MM.1S (cell line): ENCODE results near the gene PPP2R1B.

Source experiments
- DNase-seq: peaks from one replicate; pipeline ENCODE4 v3.0.0-alpha.2; 2015
- H2AFZ ChIP-seq: fragments of 300-600 bp; sonication (generic); 2 replicates; pipeline ENCODE4 v1.6.0; 2016; ENCODE audit warnings: antibody characterized with exemption, low read length
- H3F3A ChIP-seq: fragments of 300-600 bp; sonication (generic); 2 replicates; pipeline ENCODE4 v1.6.1; 2016; ENCODE audit warnings: mild to moderate bottlenecking, antibody characterized with exemption, low read length, moderate library complexity, mixed read lengths; ENCODE audit not compliant: insufficient read depth
- H3K27ac ChIP-seq: fragments of 300-600 bp; sonication (generic); 2 replicates; pipeline ENCODE4 v1.5.1; 2016; ENCODE audit warnings: mild to moderate bottlenecking, low read length
- H3K27me3 ChIP-seq: fragments of 300-600 bp; sonication (generic); replicated peaks from 2 replicates; pipeline ENCODE4 v1.6.0; 2016; ENCODE audit warnings: low read length; ENCODE audit not compliant: insufficient read depth
- H3K36me3 ChIP-seq: fragments of 300-600 bp; sonication (generic); replicated peaks from 2 replicates; pipeline ENCODE4 v1.6.1; 2016; ENCODE audit warnings: mild to moderate bottlenecking, low read length, mixed read lengths; ENCODE audit not compliant: insufficient read depth
- H3K4me1 ChIP-seq: fragments of 300-600 bp; sonication (generic); 2 replicates; pipeline ENCODE4 v1.6.1; 2016; ENCODE audit warnings: low read length, mixed read lengths
- H3K4me2 ChIP-seq: fragments of 300-600 bp; sonication (generic); 2 replicates; pipeline ENCODE4 v1.6.0; 2016; ENCODE audit warnings: low read depth, low read length
- H3K4me3 ChIP-seq: fragments of 300-600 bp; sonication (generic); 2 replicates; pipeline ENCODE4 v1.5.1; 2016; ENCODE audit warnings: low read length, mixed read lengths
- H3K79me2 ChIP-seq: fragments of 300-600 bp; sonication (generic); 2 replicates; pipeline ENCODE4 v1.6.1; 2016; ENCODE audit warnings: mixed run types, low read length, mixed read lengths
- H3K9ac ChIP-seq: fragments of 300-600 bp; sonication (generic); 2 replicates; pipeline ENCODE4 v1.6.1; 2016; ENCODE audit warnings: low read length, mixed read lengths
- H3K9me2 ChIP-seq: fragments of 300-600 bp; sonication (generic); replicated peaks from 2 replicates; pipeline ENCODE4 v1.6.1; 2016; ENCODE audit warnings: mild to moderate bottlenecking, low read length, mixed read lengths; ENCODE audit not compliant: insufficient read depth
- H3K9me3 ChIP-seq: fragments of 300-600 bp; sonication (generic); replicated peaks from 2 replicates; pipeline ENCODE4 v1.6.1; 2016; ENCODE audit warnings: mild to moderate bottlenecking, low read length, mixed read lengths; ENCODE audit not compliant: insufficient read depth
- H4K20me1 ChIP-seq: fragments of 300-600 bp; sonication (generic); 2 replicates; pipeline ENCODE4 v1.6.1; 2016; ENCODE audit warnings: mild to moderate bottlenecking, low read length, moderate library complexity, mixed read lengths; ENCODE audit not compliant: insufficient read depth
- EZH2 ChIP-seq: fragments of 300-600 bp; sonication (generic); optimal IDR thresholded peaks from 2 replicates; pipeline ENCODE3; 2017; ENCODE audit warnings: low read depth, mild to moderate bottlenecking, antibody characterized with exemption, low read length, mixed read lengths
- EZH2phosphoT487 ChIP-seq: fragments of 300-600 bp; sonication (generic); IDR thresholded peaks from 2 replicates; pipeline ENCODE4 v1.6.1; 2018; ENCODE audit warnings: antibody characterized with exemption, low read length
- TF ChIP-seq, protein P1 (sequence below): fragments of 300-600 bp; sonication (generic); IDR thresholded peaks from 2 replicates; pipeline ENCODE4 v1.5.1; 2016; ENCODE audit warnings: antibody characterized with exemption, low read length, mixed read lengths

The PPP2R1B gene

GRCh38 chr11:111691741-111692140, 74.4 kb downstream of the PPP2R1B start:
- H3K4me3 ChIP-seq: no peak overlapping the region
- no peaks in the 10 kb centered on the region for H3K27me3 ChIP-seq
- H3K27ac ChIP-seq: no peak overlapping the region
- no peaks in the 10 kb centered on the region for H3K79me2 ChIP-seq
- no peaks in the 10 kb centered on the region for H3K9me3 ChIP-seq
- TF ChIP-seq EZH2phosphoT487 (no peak), EZH2 (no peak)
- TF ChIP-seq, protein P1, sequence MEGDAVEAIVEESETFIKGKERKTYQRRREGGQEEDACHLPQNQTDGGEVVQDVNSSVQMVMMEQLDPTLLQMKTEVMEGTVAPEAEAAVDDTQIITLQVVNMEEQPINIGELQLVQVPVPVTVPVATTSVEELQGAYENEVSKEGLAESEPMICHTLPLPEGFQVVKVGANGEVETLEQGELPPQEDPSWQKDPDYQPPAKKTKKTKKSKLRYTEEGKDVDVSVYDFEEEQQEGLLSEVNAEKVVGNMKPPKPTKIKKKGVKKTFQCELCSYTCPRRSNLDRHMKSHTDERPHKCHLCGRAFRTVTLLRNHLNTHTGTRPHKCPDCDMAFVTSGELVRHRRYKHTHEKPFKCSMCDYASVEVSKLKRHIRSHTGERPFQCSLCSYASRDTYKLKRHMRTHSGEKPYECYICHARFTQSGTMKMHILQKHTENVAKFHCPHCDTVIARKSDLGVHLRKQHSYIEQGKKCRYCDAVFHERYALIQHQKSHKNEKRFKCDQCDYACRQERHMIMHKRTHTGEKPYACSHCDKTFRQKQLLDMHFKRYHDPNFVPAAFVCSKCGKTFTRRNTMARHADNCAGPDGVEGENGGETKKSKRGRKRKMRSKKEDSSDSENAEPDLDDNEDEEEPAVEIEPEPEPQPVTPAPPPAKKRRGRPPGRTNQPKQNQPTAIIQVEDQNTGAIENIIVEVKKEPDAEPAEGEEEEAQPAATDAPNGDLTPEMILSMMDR: no peak
- no peak overlapping the region for H3K9ac ChIP-seq
- H3K9me2 ChIP-seq: no peaks in the 10 kb centered on the region
- no peaks in the 10 kb centered on the region for H3F3A ChIP-seq
- no peaks in the 10 kb centered on the region for H3K4me1 ChIP-seq
- H3K4me2 ChIP-seq: no peak overlapping the region
- H3K36me3 ChIP-seq: no peaks in the 10 kb centered on the region
- no peak overlapping the region for H2AFZ ChIP-seq
- DNase-seq: no peak
- H4K20me1 ChIP-seq: no peaks in the 10 kb centered on the region

GRCh38 chr11:111691176-111691575, 75.0 kb downstream of the PPP2R1B start:
- no peak overlapping the region for H3K4me2 ChIP-seq
- no peaks in the 10 kb centered on the region for H3K9me3 ChIP-seq
- H3K36me3 ChIP-seq: no peaks in the 10 kb centered on the region
- DNase-seq: no peak
- no peak overlapping the region for H3K4me3 ChIP-seq
- H3K27ac ChIP-seq: no peak overlapping the region
- TF ChIP-seq, protein P1: no peak
- TF ChIP-seq EZH2phosphoT487 (no peak), EZH2 (no peak)
- no peaks in the 10 kb centered on the region for H3K9me2 ChIP-seq
- no peaks in the 10 kb centered on the region for H3K4me1 ChIP-seq
- H3K79me2 ChIP-seq: no peaks in the 10 kb centered on the region
- H3F3A ChIP-seq: no peaks in the 10 kb centered on the region
- no peaks in the 10 kb centered on the region for H3K27me3 ChIP-seq
- H3K9ac ChIP-seq: no peak overlapping the region
- no peak overlapping the region for H2AFZ ChIP-seq
- no peaks in the 10 kb centered on the region for H4K20me1 ChIP-seq

DNA sequence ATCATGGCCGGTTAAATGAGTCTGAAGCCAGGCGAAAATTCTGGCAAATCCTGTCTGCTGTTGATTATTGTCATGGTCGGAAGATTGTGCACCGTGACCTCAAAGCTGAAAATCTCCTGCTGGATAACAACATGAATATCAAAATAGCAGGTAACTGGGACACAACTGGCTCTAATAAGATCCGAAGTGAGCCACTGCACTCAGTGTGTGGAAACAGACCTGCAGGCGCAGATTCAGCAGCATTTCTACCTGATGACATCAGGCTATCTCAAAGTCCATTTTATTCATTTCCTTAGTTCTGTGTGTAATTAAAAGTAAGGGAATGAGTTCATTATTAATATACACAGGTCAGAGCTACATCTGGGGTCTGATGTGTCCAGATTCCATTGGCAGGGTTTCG, 78.2 kb downstream of the PPP2R1B start:
- Histone ChIP-seq H3F3A (no peaks in the 10 kb centered on the region), H3K9me2 (no peaks in the 10 kb centered on the region), H3K4me3 (no peak overlapping the region), H3K79me2 (no peaks in the 10 kb centered on the region), H3K27ac (no peak overlapping the region), H2AFZ (no peak overlapping the region), H3K9ac (no peak overlapping the region), H3K9me3 (no peaks in the 10 kb centered on the region), H4K20me1 (no peaks in the 10 kb centered on the region), H3K4me1 (no peaks in the 10 kb centered on the region), H3K36me3 (no peaks in the 10 kb centered on the region), H3K27me3 (no peaks in the 10 kb centered on the region), H3K4me2 (no peak overlapping the region)
- TF ChIP-seq, protein P1: no peak
- no peak for TF ChIP-seq EZH2phosphoT487
- TF ChIP-seq EZH2: no peak
- no peak for DNase-seq

GRCh38 chr11:111684251-111684650, 81.9 kb downstream of the PPP2R1B start:
- no peak for DNase-seq
- Histone ChIP-seq H3F3A (no peaks in the 10 kb centered on the region), H3K79me2 (no peaks in the 10 kb centered on the region), H3K27ac (no peak overlapping the region), H3K9me3 (no peaks in the 10 kb centered on the region), H4K20me1 (no peaks in the 10 kb centered on the region), H3K9ac (no peak overlapping the region), H3K36me3 (no peaks in the 10 kb centered on the region), H3K4me1 (no peaks in the 10 kb centered on the region), H3K4me2 (no peak overlapping the region), H3K9me2 (no peaks in the 10 kb centered on the region), H3K4me3 (no peak overlapping the region), H2AFZ (no peak overlapping the region), H3K27me3 (no peaks in the 10 kb centered on the region)
- TF ChIP-seq EZH2phosphoT487: no peak
- TF ChIP-seq EZH2: no peak
- TF ChIP-seq, protein P1: no peak
